NCI-H187 (cell line): Measurements from ENCODE around the gene KRTAP10-12.
A peak's percentile ranks its signal among the peaks of the same experiment; 100 is the strongest.

Source experiments
- DNase-seq, 2 experiments: peaks; one replicate each; lab custom pipeline; 2025; lab: John Stamatoyannopoulos, UW

KRTAP10-12 gene

DNA sequence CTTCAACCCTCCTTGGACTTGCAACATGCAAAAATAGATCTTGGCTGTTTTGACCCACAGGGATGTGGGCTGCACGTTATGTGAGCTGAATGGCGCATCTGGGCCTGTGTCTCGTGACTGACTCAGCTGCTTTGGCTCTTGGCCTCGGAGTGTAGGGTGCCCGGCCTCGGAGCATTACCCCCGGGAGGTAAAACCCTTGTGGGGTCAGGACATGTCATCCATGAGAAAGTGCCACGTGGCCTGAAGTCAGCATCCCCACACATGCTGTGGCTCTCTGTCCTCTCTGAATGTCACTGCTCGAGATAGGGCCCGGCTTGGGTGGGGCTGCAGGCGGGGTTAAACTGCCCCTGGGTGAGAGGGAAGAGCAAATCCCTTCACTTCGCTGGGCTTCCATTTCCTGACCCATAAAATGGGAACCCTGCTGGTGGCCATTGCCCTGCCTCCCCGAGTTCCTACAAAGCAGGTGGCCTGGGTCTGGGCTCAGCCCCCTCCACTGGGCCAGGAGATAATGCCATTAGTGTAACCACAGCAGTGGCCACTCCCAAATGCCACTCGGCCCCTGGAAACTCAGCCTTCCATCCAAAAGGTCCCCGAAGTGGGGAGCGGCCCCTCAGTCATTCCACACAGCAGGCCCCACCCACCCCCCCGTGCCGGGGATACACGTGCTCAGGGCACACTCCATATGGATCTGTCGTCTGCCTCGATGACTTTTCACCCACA lies 37.2 kb downstream of the KRTAP10-12 start:
- no peak for DNase-seq

DNA sequence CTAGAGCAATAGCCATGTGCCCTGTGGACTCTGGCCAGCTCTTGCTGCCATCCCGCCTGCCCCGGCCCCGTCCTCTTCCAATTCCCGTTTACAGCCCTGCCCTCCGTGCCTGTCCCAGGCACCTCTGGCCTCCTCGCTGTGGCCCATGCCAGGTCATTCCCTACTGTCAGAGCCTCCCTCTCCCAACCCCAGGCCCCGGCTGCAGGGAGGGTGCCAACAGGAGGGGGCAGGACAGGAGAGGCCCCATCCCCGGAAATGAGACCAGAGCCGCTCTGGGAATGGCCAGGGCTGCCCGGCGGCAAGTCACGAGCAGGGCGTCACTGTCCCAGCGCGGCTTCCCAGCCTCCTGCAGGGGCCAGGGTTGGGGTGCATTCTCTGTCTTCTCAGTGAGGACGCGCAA lies 37.9 kb downstream of the KRTAP10-12 start:
- no peak for DNase-seq

DNA sequence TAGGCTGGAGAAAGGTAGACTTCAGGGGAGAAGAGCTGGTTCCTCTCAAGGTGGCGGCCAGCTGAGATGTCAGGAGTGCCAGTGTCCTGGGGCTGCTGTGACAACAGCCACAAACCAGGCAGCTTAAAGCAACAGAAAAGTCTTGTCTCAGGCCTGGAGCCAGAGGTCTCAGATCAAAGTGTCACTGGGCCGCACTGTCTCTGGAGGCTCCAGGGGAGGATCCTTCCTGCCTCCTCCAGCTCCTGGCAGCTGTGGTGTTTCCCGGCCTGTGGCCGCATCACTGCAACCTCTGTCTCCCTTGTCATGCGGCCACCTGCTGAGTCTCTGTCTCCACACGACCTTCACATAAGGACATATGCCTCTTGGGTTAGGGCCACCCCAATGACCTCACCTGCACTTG lies 38.8 kb downstream of the KRTAP10-12 start:
- DNase-seq: no peak

DNA sequence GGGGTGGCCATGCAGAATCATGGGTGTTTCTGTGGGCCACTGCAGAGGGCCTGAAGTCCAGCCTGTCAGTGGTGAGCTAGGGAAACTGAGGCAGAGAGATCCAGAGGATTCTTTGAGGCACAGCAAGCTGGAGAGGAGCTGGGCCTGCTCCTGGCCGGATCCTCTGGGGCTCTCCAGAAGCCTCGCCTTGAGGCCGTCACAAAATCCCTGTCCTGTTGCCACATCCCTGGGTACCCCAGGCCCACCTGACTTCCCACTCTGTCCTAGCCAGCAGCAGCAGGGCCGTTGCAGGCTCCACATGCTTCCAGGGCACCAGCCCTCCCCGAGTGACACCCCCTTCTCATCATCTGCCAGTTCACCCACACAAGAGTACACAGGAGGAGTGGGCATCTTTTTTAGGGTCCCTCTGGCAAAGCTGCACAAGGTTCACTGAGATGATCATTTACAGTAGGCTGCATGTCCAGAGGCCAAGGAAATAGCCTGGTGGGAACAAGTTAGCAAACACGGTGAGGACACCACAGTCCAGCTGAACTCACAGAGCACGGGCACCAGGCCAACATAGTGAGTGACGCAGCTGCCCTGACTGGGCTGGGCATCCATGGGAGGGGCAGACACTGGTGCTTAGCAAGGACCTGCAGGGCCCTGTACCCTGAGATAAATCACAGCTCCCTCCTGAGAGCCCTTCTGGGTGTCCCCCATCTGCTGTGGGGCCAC lies 39.5 kb downstream of the KRTAP10-12 start:
- no peak for DNase-seq

DNA sequence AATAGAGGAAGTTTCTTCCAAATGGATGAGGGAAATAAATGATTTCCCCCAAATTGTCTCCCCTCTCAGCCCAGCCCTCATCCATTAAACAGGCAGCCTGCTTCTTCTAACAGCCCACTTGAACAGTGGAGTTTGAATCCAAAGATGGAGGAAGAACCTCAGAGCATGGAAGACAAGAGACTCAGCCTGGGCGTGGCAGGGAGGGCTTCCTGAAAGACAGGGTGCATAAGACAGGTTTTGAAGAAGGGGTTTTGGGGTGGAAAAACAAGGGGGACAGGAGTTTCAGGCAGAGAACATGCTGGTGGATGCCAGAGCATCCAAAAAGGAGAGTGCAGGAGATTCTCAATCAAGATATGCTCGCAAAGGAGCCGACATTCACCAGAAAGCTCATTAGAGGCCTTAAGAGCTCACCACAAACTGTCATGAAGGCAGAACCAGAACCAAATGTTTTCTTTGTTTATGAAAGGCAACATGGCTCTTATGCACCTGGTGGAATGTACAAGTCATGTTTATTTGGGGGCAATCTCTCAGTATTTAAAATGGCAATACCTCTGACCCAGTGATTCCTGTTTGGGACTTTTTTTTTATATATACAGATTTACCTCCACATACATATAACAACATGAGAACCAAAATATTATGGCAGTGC lies 40.9 kb downstream of the KRTAP10-12 start:
- DNase-seq: peak in 1 of 2 experiments; percentile 16

DNA sequence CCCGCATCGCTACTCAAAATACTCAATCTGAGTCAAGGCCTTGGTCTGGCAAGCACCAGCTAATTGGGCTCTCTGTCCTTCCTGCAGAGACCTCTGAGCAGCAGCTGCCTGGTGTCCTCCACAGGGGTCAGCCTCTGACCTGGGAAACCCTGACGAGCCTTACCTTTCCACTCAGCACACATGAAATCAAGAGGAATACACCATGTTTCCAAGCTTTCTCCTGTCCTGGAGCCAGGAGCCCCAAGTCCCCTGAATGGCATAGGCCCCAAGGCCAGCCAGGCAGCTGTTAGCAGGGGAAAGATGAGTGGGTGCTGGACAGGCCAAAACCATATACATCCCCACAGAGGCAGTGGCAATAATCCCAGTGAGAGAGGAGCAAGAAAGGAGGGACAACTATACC lies 41.6 kb downstream of the KRTAP10-12 start:
- no peak for DNase-seq

DNA sequence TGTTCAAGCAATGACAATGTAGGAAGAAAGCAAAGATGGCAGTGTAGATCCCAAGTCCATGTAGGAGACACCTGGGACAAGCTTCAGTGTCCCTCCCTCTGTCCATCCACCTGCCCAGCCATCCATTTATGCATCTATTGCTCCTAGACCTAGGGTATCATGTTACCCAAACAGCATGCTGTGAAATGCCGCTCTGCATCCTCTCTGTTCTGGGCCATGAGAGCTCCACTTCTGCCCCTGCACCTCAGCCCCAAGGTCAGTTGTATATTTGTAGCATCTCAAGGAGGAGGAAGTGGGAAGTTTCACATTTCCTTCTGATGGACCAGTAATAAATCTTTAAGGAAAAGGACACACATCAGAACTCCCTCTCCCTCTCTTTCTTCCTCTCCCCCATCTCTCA lies 42.3 kb downstream of the KRTAP10-12 start:
- DNase-seq: no peak

DNA sequence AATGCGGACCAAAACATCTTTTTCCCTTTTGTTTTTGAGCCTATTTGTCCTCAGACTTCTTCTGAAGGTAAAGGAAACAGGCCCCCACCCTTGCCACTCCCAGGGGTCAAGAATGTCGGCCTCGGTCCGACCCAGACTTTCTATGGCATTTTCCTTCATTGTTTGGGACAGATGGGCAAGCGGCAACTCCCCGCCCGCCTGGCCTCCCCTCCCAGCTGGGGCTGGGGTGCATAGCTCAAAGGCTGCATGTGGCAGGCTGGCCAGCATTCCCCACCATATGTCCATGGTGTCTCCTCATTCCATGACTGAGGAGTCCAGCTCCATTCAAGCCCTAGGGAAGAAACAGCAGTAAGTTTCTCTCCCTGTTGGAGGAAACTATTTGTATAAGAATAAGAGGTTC lies 43.8 kb downstream of the KRTAP10-12 start:
- no peak for DNase-seq

DNA sequence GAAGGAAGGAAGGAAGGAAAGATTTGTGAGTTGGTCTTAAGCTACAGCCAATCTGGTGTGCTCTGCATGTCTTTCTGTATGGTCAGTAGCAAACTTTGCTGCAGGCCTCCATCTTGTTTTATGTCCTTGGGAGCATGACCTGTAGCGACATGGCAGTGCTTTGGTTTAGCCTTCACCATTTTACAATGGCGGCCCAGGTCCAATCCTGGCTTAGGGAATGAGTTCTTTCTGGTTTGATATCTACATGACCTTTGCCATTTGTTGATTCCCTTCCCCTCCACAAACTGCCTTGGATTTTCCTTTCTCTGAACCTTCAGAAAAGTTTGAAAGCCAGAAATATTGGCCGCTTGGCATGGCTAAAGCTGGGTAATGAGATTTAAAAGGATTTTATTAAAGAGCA lies 44.9 kb downstream of the KRTAP10-12 start:
- DNase-seq: no peak

DNA sequence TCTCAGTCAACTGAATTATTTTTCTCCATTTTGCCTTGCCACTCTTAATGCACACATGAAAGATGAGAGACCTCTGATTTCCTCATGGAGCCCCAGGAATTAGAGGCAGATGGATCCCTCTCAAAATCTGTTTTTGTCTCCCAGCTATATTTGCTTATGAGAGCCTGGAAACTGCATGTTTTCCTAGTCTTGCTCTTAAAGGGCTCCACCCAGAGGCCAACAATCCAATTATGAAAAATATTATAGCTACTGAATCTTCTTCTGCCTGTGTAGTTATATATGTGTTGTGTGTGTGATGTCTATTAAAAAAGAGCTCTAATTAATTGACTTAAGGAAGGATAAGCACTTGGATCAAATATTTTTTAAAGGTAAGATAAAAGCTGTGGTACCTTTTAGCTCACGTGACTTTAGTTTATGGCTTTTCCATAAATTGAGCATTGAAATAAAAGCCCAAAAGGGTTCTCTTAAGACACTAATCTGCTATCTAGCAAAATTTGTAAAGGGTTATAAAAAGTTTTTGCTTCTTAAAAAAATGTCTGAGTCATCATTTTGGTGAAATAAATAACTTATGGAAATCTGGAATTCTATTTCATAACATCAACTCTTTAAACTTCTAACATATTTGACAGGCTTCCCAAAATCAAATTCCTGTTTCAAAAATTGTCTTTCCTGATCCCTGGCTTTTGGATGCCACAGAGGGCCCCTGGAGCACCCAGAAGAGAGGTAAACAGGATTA lies 45.6 kb downstream of the KRTAP10-12 start:
- DNase-seq: peak; percentile 14 to 24
